Ramos (cell line): Measurements from ENCODE around the gene ADK.
"Not testable (repeated sequence)": the region's sequence is repeated elsewhere in the genome, so short reads cannot be mapped to it uniquely, and the experiment has no call there.

Source experiments
- in situ Hi-C: fragments of 300-500 bp; cut with MboI; formaldehyde crosslinking; loops from one replicate; pipeline ENCODE4 v1.14.3; 2022; ENCODE audit warnings: low sequenced_read_pairs; ENCODE audit not compliant: unreplicated experiment

ADK gene

GRCh38 chr10:74140553-74140952, 10.5 kb upstream of the ADK start:
- in situ Hi-C loops = no loop called here

DNA sequence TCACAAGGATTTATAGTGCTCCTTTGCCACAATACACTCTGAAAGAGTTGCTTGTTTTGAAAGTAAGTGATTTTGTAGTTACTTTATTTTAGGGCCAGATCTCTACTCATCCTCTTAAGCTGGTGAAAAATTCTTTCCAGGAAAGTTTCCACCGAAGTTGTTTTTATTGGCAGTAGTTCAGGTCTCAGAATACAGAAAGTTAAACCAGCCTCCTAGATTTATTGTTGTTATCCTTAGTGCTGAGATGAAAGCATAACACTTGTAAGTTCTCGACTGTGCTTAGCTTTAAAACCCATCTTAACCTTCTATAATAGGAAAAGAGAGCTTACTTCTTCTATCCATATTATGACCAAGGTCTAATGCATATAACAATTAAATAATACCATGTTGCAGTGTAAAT, 5.9 kb upstream of the ADK start:
- in situ Hi-C loops = no loop called here

DNA sequence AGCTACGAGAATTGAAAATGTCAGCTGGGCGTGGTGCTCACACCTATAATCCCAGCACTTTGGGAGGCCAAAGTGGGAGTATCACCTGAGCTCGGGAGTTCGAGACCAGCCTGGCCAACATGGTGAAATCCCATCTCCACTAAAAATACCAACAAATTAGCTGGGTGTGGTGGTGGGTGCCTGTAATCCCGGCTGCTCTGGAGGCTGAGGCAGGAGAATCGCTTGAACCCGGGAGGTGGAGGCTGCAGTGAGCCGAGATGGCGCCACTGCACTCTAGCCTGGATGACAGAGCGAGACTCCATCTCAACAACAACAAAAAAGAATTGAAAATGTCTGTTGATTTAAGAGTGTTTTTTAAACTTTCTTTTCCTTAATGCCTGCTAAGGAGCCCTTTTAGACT, 4.0 kb upstream of the ADK start:
- in situ Hi-C loops = not testable (repeated sequence)

DNA sequence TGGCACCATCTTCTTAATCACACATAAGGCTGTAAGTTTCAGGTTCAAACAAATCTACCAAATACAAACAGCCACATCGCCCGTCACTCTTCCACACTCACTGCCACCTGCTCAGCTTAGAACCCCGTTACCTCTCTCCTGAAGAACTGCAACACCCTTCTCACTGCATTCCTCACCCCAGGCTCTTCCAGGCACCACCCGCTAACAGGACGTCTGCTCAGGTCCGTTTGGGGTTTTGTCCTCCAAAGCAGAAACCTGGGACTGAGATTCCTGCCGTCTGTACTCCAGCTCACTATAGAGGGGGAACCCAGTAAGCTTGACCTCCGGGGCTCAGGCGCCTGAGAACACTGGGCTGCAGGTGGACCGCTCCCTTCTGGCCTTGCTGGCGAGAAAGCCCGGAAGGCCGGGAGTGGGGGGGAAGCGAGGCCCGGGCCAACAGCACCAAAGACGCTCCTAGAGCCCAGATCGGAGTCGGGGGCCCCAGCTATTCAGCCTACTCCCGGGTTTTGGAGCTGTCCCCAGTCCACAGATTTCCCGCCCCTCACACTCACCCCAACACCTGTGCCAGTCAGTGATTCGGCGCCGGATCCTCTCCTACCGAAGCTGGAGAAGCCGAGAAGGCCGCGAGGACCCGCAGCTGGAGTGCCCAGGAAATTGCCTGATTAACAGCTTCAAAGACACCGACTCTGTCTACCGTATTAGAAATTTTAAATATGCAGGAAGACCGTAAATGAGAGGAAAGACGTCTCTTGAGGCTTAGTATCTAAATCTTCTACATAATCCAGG, 624 bp upstream of the ADK start, which contains the start of gene AP3M1:
Gene AP3M1, minus strand, starts transcription at position 625 of the 786 bp plus-strand sequence. CDS start 12,449 bp downstream, outside the sequence.
- in situ Hi-C loops = no loop called here

- in situ Hi-C loops = no loop called here
Measured at GRCh38 chr10:74151879-74152722, 1.1 kb downstream of the ADK start.

DNA sequence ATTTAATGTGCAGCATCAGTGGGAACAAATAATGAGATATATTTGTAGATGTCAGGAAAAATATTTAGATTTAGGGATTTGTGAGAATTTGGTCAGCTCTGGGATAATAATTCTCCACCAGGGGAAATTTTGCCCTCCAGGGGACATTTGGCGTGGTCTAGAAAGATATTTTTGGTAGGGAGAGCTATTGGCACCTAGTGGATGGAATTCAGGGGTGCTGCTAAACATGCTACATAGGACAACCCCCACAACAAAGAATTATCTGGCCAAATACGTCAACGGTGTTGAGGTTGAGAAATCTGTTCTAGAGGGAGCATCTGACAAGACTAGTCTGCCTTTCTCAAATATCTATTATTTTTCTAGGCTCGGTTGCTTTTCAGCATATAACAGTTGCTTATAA, 2.1 kb downstream of the ADK start:
- in situ Hi-C loops = no loop called here

- in situ Hi-C loops = no loop called here
Measured at GRCh38 chr10:74153676-74154075, 2.7 kb downstream of the ADK start.

DNA sequence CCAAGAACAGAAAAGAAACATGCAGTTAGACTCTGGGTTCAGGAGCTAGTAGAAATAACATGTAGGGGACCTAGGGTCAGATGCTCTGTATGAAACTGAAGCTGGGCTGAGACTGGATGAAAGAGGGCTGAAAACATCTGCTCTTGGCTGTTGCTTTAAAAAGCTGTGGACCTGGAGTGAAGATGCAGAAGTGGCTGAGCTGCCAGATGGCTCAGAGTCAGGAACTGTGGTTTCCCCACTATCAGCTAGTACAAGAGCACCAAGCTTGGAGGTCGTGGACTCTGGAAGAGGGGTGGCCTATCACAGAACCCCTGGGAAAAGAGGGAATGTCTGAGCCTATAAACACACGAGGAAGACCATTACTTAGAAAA, 5.9 kb downstream of the ADK start:
- in situ Hi-C loops = no loop called here

DNA sequence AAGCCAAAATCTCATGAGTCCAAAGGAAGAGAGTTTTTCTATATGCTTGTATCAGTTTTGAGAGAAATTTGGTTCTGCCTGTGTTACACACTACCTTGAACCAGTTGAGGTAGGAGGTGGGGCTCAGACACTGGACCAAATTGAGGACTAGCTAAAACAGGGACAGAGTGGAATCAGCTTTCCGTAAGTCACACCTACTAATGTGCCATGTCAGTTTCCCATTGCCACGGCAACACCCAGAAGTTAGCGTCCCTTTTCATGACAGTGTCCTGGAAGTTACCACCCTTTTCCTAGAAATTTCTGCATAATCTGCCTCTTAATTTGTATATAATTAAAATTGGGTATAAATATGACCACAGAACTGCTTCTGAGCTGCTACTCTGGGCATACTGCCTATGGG, 9.0 kb downstream of the ADK start:
- in situ Hi-C loops = no loop called here

DNA sequence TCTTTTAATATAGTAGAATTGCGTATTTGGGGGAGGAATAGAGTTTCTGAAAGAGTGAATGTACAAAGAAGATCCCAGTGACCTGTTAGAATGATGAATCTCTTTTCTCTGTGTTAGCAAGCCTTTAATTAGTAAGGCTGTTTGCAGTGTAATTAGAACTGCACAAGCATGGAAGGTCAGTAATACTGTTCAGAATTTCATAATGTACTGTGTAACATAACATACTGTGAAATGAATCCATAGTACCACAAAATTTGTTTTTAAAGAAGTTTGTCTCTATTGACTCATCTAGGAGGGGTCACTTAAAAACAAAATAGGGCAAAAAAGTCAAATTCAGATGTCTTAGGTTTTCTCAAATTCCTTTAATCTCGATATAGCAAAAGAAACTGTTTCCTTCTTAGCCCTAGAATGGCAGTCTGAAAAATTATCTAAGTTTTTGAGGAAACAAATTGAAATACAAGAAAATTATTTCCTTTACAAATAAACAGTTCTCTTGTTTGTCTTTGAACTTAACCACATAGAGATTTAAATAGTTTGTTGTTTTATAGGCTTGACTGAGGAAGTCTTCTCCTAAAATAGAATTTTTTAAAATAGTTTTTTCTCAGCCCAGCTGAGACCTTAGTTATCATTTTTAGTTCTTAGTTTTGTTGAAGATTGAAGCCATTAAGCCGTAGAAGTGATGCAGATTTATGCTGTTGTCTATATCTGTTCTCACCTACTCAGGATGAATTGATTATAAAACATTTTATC, 12.5 kb downstream of the ADK start:
- in situ Hi-C loops = no loop called here

DNA sequence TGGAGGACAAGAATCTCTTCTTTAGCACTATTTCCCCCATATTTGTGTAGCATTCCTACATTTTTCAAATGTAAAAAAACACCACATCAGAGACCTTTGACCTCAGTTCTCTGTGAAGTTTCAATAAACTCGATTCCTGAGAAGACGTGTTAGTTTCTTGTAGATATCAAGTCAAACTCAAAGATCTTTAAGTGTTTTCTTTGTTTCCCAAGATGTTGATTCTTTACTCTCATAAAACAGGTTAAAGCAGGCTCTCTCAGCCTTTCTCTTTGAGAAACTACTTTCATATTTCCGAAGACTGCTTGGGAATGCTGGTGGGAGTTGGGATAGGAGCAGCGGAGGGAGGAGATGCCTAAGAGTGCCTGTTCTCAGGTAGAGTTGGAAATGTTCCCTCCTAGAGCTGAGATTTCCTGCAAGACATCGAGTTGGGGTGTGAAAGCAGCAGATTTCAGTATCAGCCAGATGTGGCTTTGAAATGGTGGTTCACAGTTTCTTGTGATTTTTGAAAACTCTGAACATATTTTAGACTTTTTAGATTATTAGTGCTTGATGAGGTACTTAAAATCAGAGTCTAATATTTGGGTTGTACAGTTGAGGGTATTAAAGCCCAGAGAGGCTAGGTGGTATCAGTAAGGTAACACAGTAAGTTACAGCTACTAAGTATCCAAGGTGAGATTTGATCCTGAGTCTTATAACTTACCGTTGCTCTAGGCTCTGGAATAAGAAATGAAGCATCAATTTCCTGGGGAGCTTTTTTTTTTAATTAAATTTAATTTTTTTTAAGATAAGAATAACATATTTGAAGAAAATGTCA, 13.9 kb downstream of the ADK start:
- in situ Hi-C loops = no loop called here

GRCh38 chr10:74165530-74165901, 14.5 kb downstream of the ADK start:
- in situ Hi-C loops = no loop called here

DNA sequence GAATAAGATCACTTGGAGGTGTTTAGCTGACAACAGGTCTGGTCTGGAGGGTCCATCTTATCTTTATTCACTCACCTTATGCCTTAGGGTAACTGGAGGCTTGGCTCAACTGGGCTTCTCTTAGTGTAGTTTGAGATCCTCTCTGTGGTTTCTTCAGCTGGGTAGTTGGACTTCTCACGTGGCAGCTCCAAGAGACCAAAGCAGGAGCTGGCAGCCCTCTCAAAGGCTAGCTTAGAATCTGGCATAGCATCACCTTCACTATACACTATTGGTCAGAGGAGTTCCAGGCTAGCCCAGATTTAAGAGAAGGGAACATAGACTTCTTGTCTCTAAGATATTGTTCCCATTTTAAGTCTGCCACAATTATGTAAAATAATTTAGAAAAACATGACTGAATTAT, 16.4 kb downstream of the ADK start:
- in situ Hi-C loops = no loop called here

DNA sequence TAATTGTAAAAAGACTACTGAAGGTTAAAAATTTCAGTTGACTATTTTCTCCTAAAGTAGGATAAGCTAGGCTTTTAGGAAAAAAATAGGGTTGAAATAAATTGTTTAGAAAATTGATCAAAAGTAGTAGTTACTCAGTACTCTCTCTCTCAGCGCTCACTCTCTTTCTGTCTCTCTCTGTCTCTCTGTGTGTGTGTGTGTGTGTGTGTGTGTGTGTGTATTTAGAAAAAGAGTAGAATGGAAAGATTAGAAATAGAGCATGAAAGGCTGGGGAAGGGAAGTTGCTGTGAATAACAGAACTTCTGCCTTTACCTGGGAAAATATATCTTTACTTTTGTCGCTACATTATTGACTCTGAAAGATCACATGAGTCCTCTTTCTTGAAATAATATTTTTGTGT, 20.6 kb downstream of the ADK start:
- in situ Hi-C loops = no loop called here

- in situ Hi-C loops = no loop called here
Measured at GRCh38 chr10:74174521-74174920, 23.5 kb downstream of the ADK start.

- in situ Hi-C loops = no loop called here
Measured at GRCh38 chr10:74175510-74176379, 24.7 kb downstream of the ADK start.

- in situ Hi-C loops = no loop called here
Measured at GRCh38 chr10:74176380-74177139, 25.5 kb downstream of the ADK start.

DNA sequence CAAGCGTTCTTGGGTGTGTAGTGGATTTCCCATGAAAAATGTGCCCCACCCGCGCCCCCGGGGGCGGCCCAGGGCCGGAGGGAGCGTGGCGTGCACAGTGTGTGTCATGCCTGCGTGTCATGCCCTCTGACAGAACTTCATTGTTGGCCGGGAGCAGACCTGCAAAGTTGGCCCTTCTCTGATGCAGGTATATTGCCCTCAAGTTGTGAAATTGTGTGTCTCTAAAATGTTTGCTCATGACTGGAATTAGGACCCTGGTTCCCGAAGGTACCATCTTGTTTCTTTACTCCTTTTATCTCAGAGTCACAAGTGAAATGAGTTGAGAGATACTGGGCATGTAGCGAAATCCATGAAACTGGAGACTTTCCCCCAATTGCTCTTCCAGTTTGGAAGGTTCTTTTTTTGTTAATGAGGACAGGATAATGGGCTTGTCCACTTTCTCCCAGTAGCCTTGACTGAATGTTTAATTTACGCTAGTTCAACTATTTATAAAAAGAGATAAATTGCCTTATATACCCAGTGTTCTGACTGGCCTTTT, 26.2 kb downstream of the ADK start:
- in situ Hi-C loops = no loop called here
